ENCODE measurements around the gene PRLR. TPM values are rescaled to one million over a fixed set of nuclear protein-coding genes. Genes with fewer than 3 reads are reported as not detected.

Gene PRLR
- total RNA-seq, 1 experiment from 2014 or later: 2.5 TPM

- no peaks in the 10 kb centered on the region; the same call in 1 of the 2 replicates for H3K27me3 Mint-ChIP-seq (ENCODE audit: low read depth)
- peaks cover 0 to 20% (median 5%) of the 10 kb centered on the region in 3 experiments; a peak in 5 of 7 replicates for H3K36me3 Mint-ChIP-seq (ENCODE audit: insufficient read depth in 1 of 3, low read depth in 3 of 3)
- no peak overlapping the region for H4K5ac ChIP-seq (ENCODE audit: insufficient read length, low read depth, low read length)
- no peak overlapping the region for H3K56ac ChIP-seq (ENCODE audit: insufficient read length, low read depth, low read length)
- no peak overlapping the region for H2BK120ac ChIP-seq (ENCODE audit: low read depth, low read length, poor library complexity, severe bottlenecking)
- H2BK20ac ChIP-seq (ENCODE audit: low read depth, low read length, poor library complexity, severe bottlenecking): no peak overlapping the region
- no peak overlapping the region for H3K27ac Mint-ChIP-seq
- no peak overlapping the region for H2AFZ ChIP-seq (ENCODE audit: low read length)
- H3K27ac ChIP-seq (ENCODE audit: insufficient read length, low read depth, low read length): no peak overlapping the region
- no peak for DNase-seq
- TF ChIP-seq CTCF (conservative IDR thresholded peaks at IDR 0.05): no peak
- H3K4me3 Mint-ChIP-seq: no peak overlapping the region
- H3K79me2 ChIP-seq (ENCODE audit: insufficient read depth, low read length): no peaks in the 10 kb centered on the region
- no peak overlapping the region for H2BK15ac ChIP-seq (ENCODE audit: low read depth, low read length)
- WGBS (ENCODE audit: extremely low coverage, insufficient read length, low lambda C conversion rate): no CpG with 5 or more reads among the region's 2 CpGs
- no peaks in the 10 kb centered on the region for H3K9me3 ChIP-seq (ENCODE audit: control insufficient read depth, low read depth, low read length)
- no peaks in the 10 kb centered on the region for H3K79me1 ChIP-seq (ENCODE audit: insufficient read depth, low read depth, low read length, poor library complexity, severe bottlenecking)
- peaks cover 26 to 30% of the 10 kb centered on the region in 2 experiments for H3K9me3 Mint-ChIP-seq
- no peak overlapping the region for H4K91ac ChIP-seq (ENCODE audit: insufficient read length, low read depth, low read length)
- H3K23ac ChIP-seq (ENCODE audit: insufficient read length, low read depth, low read length): no peak overlapping the region
- H2BK5ac ChIP-seq (ENCODE audit: insufficient read length, low read length): no peak overlapping the region
- H3K23me2 ChIP-seq (ENCODE audit: insufficient read length, low read depth, low read length, poor library complexity, severe bottlenecking): no peaks in the 10 kb centered on the region
- H3K14ac ChIP-seq (ENCODE audit: insufficient read depth, low read length): no peak overlapping the region
- H3K27me3 ChIP-seq (ENCODE audit: insufficient read depth, low read length): no peaks in the 10 kb centered on the region
- H2AK5ac ChIP-seq (ENCODE audit: insufficient read length, low read length): no peak overlapping the region
- no peaks in the 10 kb centered on the region for H4K20me1 ChIP-seq (ENCODE audit: control insufficient read depth, insufficient read depth, insufficient read length)
- no peak overlapping the region for H3K9ac ChIP-seq (ENCODE audit: extremely low read depth, insufficient read length, low read length)
- H2BK12ac ChIP-seq (ENCODE audit: insufficient read length, low read depth, low read length): no peak overlapping the region
- H3K4me2 ChIP-seq (ENCODE audit: insufficient read depth, insufficient read length, low read length): no peak overlapping the region
- no peaks in the 10 kb centered on the region for H3K4me1 ChIP-seq (ENCODE audit: insufficient read depth, low read length)
- H3T11ph ChIP-seq (ENCODE audit: low read length): no peak overlapping the region
- H3K4me1 Mint-ChIP-seq: no peaks in the 10 kb centered on the region
- H4K8ac ChIP-seq (replicated peaks; ENCODE audit: insufficient read length, low read depth, low read length): no peak overlapping the region
- no peak overlapping the region for H3K18ac ChIP-seq (ENCODE audit: insufficient read length, low read depth, low read length)
- H3K4ac ChIP-seq (ENCODE audit: low read depth, low read length): no peak overlapping the region
Measured at GRCh38 chr5:35274839-35275509, 44.7 kb upstream of the PRLR start.
